ENCODE results near the gene QPRT.
"Not testable (repeated sequence)": the region's sequence is repeated elsewhere in the genome, so short reads cannot be mapped to it uniquely, and the experiment has no call there.

Gene QPRT

GRCh38 chr16:29678691-29679267 is at the start of gene QPRT:
Gene QPRT, plus strand, starts transcription at chr16:29679180. Its CDS starts 18 bp downstream, at chr16:29679198.
- H3K9me3 ChIP-seq (ENCODE audit: control insufficient read depth in 2 of 2, low read length in 2 of 2) = no peaks in the 10 kb centered on the region
- H3K4me3 ChIP-seq (ENCODE audit: low read length in 2 of 2) = peak within 1 kb of the TSS; percentile 60 to 78
- peak within 1 kb of the TSS; percentile 60 to 69 for H3K9ac ChIP-seq (ENCODE audit: low read depth in 1 of 2, low read length in 2 of 2)
- no peaks in the 10 kb centered on the region for H3K27me3 ChIP-seq (ENCODE audit: control insufficient read depth in 2 of 2, insufficient read depth in 2 of 2, low read length in 2 of 2)
- no peaks in the 10 kb centered on the region for H3K36me3 ChIP-seq (ENCODE audit: control insufficient read depth in 2 of 2, insufficient read depth in 2 of 2, low read length in 2 of 2)
- H3K27ac ChIP-seq (ENCODE audit: low read depth in 2 of 2, low read length in 2 of 2) = peak within 1 kb of the TSS; percentile 82 to 86
- H3K4me1 ChIP-seq (ENCODE audit: control insufficient read depth in 2 of 2, insufficient read depth in 2 of 2, low read length in 2 of 2) = peaks cover 11 to 18% of the 10 kb centered on the region in 2 donors

- H3K36me3 ChIP-seq (ENCODE audit: control insufficient read depth in 2 of 2, insufficient read depth in 2 of 2, low read length in 2 of 2); H3K4me1 ChIP-seq (ENCODE audit: control insufficient read depth in 2 of 2, insufficient read depth in 2 of 2, low read length in 2 of 2); H3K4me3 ChIP-seq (ENCODE audit: low read length in 2 of 2); H3K27ac ChIP-seq (ENCODE audit: low read depth in 2 of 2, low read length in 2 of 2); H3K27me3 ChIP-seq (ENCODE audit: control insufficient read depth in 2 of 2, insufficient read depth in 2 of 2, low read length in 2 of 2); H3K9me3 ChIP-seq (ENCODE audit: control insufficient read depth in 2 of 2, low read length in 2 of 2); H3K9ac ChIP-seq (ENCODE audit: low read depth in 1 of 2, low read length in 2 of 2): not testable (repeated sequence)
These were observed 49.7 kb upstream of the QPRT start for GRCh38 chr16:29629318-29629717.

DNA sequence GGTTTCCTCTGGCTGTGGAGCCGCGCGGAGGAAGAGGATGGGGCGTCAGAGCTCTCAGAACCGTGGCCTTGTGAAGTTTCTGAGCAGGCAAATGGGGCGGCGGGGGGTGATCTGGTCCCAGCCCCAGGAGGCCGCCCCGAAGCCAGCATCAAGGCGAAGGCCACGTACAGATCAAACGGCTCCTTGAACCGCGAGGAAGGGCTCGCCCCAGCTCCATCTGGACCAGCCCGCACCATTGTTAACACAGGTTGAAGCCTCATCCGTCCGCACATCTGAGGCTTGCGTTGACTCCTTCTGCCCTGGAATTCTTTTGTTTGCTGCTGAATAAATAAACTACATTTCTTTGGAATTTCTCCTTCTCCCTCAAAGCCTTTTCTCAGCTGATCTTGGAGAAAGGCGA is 47.3 kb upstream of the QPRT start:
- not testable (repeated sequence) for H3K9ac ChIP-seq (ENCODE audit: low read depth in 1 of 2, low read length in 2 of 2); H3K4me1 ChIP-seq (ENCODE audit: control insufficient read depth in 2 of 2, insufficient read depth in 2 of 2, low read length in 2 of 2); H3K9me3 ChIP-seq (ENCODE audit: control insufficient read depth in 2 of 2, low read length in 2 of 2); H3K27me3 ChIP-seq (ENCODE audit: control insufficient read depth in 2 of 2, insufficient read depth in 2 of 2, low read length in 2 of 2); H3K36me3 ChIP-seq (ENCODE audit: control insufficient read depth in 2 of 2, insufficient read depth in 2 of 2, low read length in 2 of 2); H3K27ac ChIP-seq (ENCODE audit: low read depth in 2 of 2, low read length in 2 of 2); H3K4me3 ChIP-seq (ENCODE audit: low read length in 2 of 2)

DNA sequence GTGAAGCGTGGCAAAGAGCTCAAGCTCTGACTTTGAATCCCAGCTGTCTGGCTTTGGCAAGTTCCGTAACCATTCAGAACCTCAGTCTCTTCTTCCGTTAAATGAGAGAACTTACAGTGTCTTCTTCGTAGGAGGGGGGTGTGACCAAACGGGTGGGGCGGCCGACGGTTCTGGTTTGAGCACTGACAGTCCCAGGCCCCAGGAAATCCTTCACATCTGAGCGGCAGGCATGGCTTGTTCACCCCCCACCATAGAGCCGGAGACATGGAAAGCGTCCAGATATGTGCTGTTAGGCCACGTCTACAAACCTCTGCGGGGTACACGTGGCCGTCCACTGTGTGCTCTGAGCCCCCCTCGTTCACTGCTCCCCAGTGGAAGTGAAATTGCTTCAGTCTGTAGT is 43.1 kb upstream of the QPRT start:
- not testable (repeated sequence) for H3K36me3 ChIP-seq (ENCODE audit: control insufficient read depth in 2 of 2, insufficient read depth in 2 of 2, low read length in 2 of 2); H3K9ac ChIP-seq (ENCODE audit: low read depth in 1 of 2, low read length in 2 of 2); H3K9me3 ChIP-seq (ENCODE audit: control insufficient read depth in 2 of 2, low read length in 2 of 2); H3K4me3 ChIP-seq (ENCODE audit: low read length in 2 of 2); H3K27me3 ChIP-seq (ENCODE audit: control insufficient read depth in 2 of 2, insufficient read depth in 2 of 2, low read length in 2 of 2); H3K27ac ChIP-seq (ENCODE audit: low read depth in 2 of 2, low read length in 2 of 2); H3K4me1 ChIP-seq (ENCODE audit: control insufficient read depth in 2 of 2, insufficient read depth in 2 of 2, low read length in 2 of 2)

DNA sequence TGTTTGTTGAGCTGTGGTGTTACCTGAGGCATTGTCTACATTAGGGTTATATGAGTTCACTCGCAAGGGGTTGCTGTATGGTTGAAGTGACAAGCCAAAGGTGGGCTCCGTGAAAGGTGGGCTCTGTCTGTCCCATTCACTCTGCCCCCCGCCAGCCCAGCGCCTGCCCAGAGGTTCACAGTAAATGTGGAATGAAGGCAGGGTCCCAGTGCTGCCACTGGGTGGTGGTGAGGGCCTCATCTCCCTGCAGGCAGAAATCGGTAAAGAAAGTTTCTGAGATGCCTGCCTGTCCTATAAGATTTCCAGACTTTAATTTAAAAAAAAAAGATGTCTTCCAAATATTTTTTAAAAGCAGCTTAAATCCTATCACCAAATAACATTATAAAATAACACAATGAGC is 42.6 kb upstream of the QPRT start:
- not testable (repeated sequence) for H3K4me3 ChIP-seq (ENCODE audit: low read length in 2 of 2); H3K36me3 ChIP-seq (ENCODE audit: control insufficient read depth in 2 of 2, insufficient read depth in 2 of 2, low read length in 2 of 2); H3K9ac ChIP-seq (ENCODE audit: low read depth in 1 of 2, low read length in 2 of 2); H3K4me1 ChIP-seq (ENCODE audit: control insufficient read depth in 2 of 2, insufficient read depth in 2 of 2, low read length in 2 of 2); H3K27ac ChIP-seq (ENCODE audit: low read depth in 2 of 2, low read length in 2 of 2); H3K9me3 ChIP-seq (ENCODE audit: control insufficient read depth in 2 of 2, low read length in 2 of 2); H3K27me3 ChIP-seq (ENCODE audit: control insufficient read depth in 2 of 2, insufficient read depth in 2 of 2, low read length in 2 of 2)

DNA sequence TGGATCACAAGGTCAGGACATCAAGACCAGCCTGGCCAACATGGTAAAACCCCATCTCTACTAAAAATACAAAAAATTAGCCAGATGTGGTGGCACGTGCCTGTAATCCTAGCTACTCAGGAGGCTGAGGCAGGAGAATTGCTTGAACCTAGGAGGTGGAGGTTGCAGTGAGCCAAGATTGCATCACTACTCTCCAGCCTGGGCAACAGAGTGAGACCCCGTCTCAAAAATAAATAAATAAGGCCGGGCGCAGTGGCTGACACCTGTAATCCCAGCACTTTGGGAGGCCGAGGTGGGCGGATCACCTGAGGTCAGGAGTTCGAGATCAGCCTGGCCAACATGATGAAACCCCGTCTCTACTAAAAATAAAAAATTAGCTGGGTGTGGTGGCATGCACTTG is 40.2 kb upstream of the QPRT start:
- H3K36me3 ChIP-seq (ENCODE audit: control insufficient read depth in 2 of 2, insufficient read depth in 2 of 2, low read length in 2 of 2); H3K9me3 ChIP-seq (ENCODE audit: control insufficient read depth in 2 of 2, low read length in 2 of 2); H3K27ac ChIP-seq (ENCODE audit: low read depth in 2 of 2, low read length in 2 of 2); H3K4me1 ChIP-seq (ENCODE audit: control insufficient read depth in 2 of 2, insufficient read depth in 2 of 2, low read length in 2 of 2); H3K9ac ChIP-seq (ENCODE audit: low read depth in 1 of 2, low read length in 2 of 2); H3K4me3 ChIP-seq (ENCODE audit: low read length in 2 of 2); H3K27me3 ChIP-seq (ENCODE audit: control insufficient read depth in 2 of 2, insufficient read depth in 2 of 2, low read length in 2 of 2): not testable (repeated sequence)

DNA sequence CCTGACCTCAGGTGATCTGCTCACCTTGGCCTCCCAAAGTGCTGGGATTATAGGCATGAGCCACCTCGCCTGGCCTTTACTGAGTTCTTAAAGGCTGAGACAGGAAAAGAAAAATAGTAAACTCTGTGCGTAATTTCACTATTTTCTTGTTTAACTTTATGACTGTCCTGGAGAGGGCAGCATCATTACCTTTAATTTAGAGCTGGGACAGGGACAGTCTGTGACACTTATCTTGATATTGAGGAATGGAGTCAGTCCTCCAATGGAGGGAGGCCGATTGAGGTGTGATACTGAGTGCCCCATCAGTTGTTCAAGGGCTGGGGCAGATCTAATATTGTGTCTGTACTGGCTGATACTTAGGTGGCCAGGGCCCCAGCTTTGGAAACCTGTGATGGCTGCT is 37.4 kb upstream of the QPRT start:
- Histone ChIP-seq H3K4me3 (ENCODE audit: low read length in 2 of 2) (no peak overlapping the region), H3K9me3 (ENCODE audit: control insufficient read depth in 2 of 2, low read length in 2 of 2) (no peaks in the 10 kb centered on the region), H3K9ac (ENCODE audit: low read depth in 1 of 2, low read length in 2 of 2) (no peak overlapping the region), H3K4me1 (ENCODE audit: control insufficient read depth in 2 of 2, insufficient read depth in 2 of 2, low read length in 2 of 2) (no peaks in the 10 kb centered on the region), H3K27ac (ENCODE audit: low read depth in 2 of 2, low read length in 2 of 2) (no peak overlapping the region), H3K27me3 (ENCODE audit: control insufficient read depth in 2 of 2, insufficient read depth in 2 of 2, low read length in 2 of 2) (no peaks in the 10 kb centered on the region), H3K36me3 (ENCODE audit: control insufficient read depth in 2 of 2, insufficient read depth in 2 of 2, low read length in 2 of 2) (no peaks in the 10 kb centered on the region)

- Histone ChIP-seq H3K9ac (ENCODE audit: low read depth in 1 of 2, low read length in 2 of 2) (no peak overlapping the region), H3K36me3 (ENCODE audit: control insufficient read depth in 2 of 2, insufficient read depth in 2 of 2, low read length in 2 of 2) (no peaks in the 10 kb centered on the region), H3K9me3 (ENCODE audit: control insufficient read depth in 2 of 2, low read length in 2 of 2) (no peaks in the 10 kb centered on the region), H3K27ac (ENCODE audit: low read depth in 2 of 2, low read length in 2 of 2) (no peak overlapping the region), H3K27me3 (ENCODE audit: control insufficient read depth in 2 of 2, insufficient read depth in 2 of 2, low read length in 2 of 2) (no peaks in the 10 kb centered on the region), H3K4me3 (ENCODE audit: low read length in 2 of 2) (no peak overlapping the region), H3K4me1 (ENCODE audit: control insufficient read depth in 2 of 2, insufficient read depth in 2 of 2, low read length in 2 of 2) (no peaks in the 10 kb centered on the region)
These were observed 35.4 kb upstream of the QPRT start for GRCh38 chr16:29643596-29643995.

DNA sequence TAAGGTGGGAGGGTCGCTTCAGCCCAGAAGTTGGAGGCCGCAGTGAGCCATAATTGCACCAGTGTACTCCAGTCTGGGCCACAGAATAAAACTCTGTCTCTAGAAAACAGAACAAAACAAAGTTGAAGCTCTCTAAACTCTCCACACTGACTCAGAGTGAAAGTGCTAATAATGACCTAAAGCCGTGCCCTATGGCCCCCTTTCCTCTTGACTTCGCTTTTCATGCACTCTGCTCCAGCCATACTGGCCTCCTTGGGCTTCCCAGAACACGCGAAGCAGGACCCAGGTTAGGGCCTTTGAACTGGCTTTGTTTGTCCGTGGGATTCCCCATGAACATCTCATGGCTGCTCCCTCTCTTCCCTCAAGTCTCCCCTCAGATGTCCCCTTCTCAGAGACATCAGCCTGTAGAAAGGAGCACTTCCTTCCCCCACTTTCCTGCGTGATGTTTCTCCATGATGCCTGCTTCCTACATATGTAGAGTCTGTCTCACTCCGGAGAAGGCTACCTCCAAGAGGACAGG is 34.6 kb upstream of the QPRT start:
- H3K27ac ChIP-seq (ENCODE audit: low read depth in 2 of 2, low read length in 2 of 2) = no peak overlapping the region
- H3K36me3 ChIP-seq (ENCODE audit: control insufficient read depth in 2 of 2, insufficient read depth in 2 of 2, low read length in 2 of 2) = no peaks in the 10 kb centered on the region
- H3K4me1 ChIP-seq (ENCODE audit: control insufficient read depth in 2 of 2, insufficient read depth in 2 of 2, low read length in 2 of 2) = no peaks in the 10 kb centered on the region
- H3K9me3 ChIP-seq (ENCODE audit: control insufficient read depth in 2 of 2, low read length in 2 of 2) = no peaks in the 10 kb centered on the region
- H3K4me3 ChIP-seq (ENCODE audit: low read length in 2 of 2) = no peak overlapping the region
- no peaks in the 10 kb centered on the region for H3K27me3 ChIP-seq (ENCODE audit: control insufficient read depth in 2 of 2, insufficient read depth in 2 of 2, low read length in 2 of 2)
- H3K9ac ChIP-seq (ENCODE audit: low read depth in 1 of 2, low read length in 2 of 2) = no peak overlapping the region

GRCh38 chr16:29644973-29645693 is 33.8 kb upstream of the QPRT start:
- Histone ChIP-seq H3K27me3 (ENCODE audit: control insufficient read depth in 2 of 2, insufficient read depth in 2 of 2, low read length in 2 of 2) (no peaks in the 10 kb centered on the region), H3K9me3 (ENCODE audit: control insufficient read depth in 2 of 2, low read length in 2 of 2) (no peaks in the 10 kb centered on the region), H3K4me1 (ENCODE audit: control insufficient read depth in 2 of 2, insufficient read depth in 2 of 2, low read length in 2 of 2) (no peaks in the 10 kb centered on the region), H3K9ac (ENCODE audit: low read depth in 1 of 2, low read length in 2 of 2) (no peak overlapping the region), H3K27ac (ENCODE audit: low read depth in 2 of 2, low read length in 2 of 2) (no peak overlapping the region), H3K36me3 (ENCODE audit: control insufficient read depth in 2 of 2, insufficient read depth in 2 of 2, low read length in 2 of 2) (no peaks in the 10 kb centered on the region), H3K4me3 (ENCODE audit: low read length in 2 of 2) (no peak overlapping the region)
